KOPT-K1 (cell line): Measurements from ENCODE around the gene IQCM.
"Not testable (repeated sequence)": the region's sequence is repeated elsewhere in the genome, so short reads cannot be mapped to it uniquely, and the experiment has no call there.

Experiments used
- H3K27ac ChIP-seq: fragments of 200-600 bp; sonication (generic); 2 replicates; pipeline ENCODE4 v1.5.1; 2016; ENCODE audit warnings: antibody characterized with exemption, mild to moderate bottlenecking, low read depth, low read length; ENCODE audit not compliant: poor library complexity, severe bottlenecking
- H3K36me3 ChIP-seq: fragments of 200-600 bp; sonication (generic); 2 replicates; pipeline ENCODE4 v1.5.1; 2017; ENCODE audit warnings: antibody characterized with exemption, mild to moderate bottlenecking, low read length, moderate library complexity; ENCODE audit not compliant: insufficient read depth
- H3K9me3 ChIP-seq: fragments of 200-600 bp; sonication (generic); 2 replicates; pipeline ENCODE4 v1.5.1; 2017; ENCODE audit warnings: antibody characterized with exemption, low read length, mild to moderate bottlenecking; ENCODE audit not compliant: insufficient read depth, poor library complexity, severe bottlenecking

Gene IQCM

GRCh38 chr4:149441338-149441737 lies 374.3 kb downstream of the IQCM start:
- H3K36me3 ChIP-seq: no peaks in the 10 kb centered on the region
- no peak overlapping the region for H3K27ac ChIP-seq

GRCh38 chr4:149426461-149426860 lies 389.2 kb downstream of the IQCM start:
- Histone ChIP-seq H3K36me3 (no peaks in the 10 kb centered on the region), H3K9me3 (no peaks in the 10 kb centered on the region)

More at GRCh38 chr4:149441338-149441737, 374.3 kb downstream of the IQCM start:
- H3K9me3 ChIP-seq: no peaks in the 10 kb centered on the region

GRCh38 chr4:149409555-149409962 lies 406.1 kb downstream of the IQCM start:
- Histone ChIP-seq H3K9me3 (peaks cover 12% of the 10 kb centered on the region), H3K36me3 (no peaks in the 10 kb centered on the region), H3K27ac (no peak overlapping the region)

More at GRCh38 chr4:149426461-149426860, 389.2 kb downstream of the IQCM start:
- no peak overlapping the region for H3K27ac ChIP-seq

- H3K9me3 ChIP-seq: peaks cover 12% of the 10 kb centered on the region
- H3K27ac ChIP-seq: no peak overlapping the region
- no peaks in the 10 kb centered on the region for H3K36me3 ChIP-seq
Measured at GRCh38 chr4:149409146-149409545, 406.5 kb downstream of the IQCM start.

GRCh38 chr4:149404143-149404542 lies 411.5 kb downstream of the IQCM start:
- no peak overlapping the region for H3K27ac ChIP-seq
- H3K9me3 ChIP-seq: peaks cover 12% of the 10 kb centered on the region
- H3K36me3 ChIP-seq: no peaks in the 10 kb centered on the region

- peaks cover 12% of the 10 kb centered on the region for H3K9me3 ChIP-seq
- H3K36me3 ChIP-seq: no peaks in the 10 kb centered on the region
- H3K27ac ChIP-seq: no peak overlapping the region
Measured at GRCh38 chr4:149403081-149403480, 412.6 kb downstream of the IQCM start.

GRCh38 chr4:149398993-149399392 lies 416.6 kb downstream of the IQCM start:
- Histone ChIP-seq H3K9me3 (no peaks in the 10 kb centered on the region), H3K36me3 (no peaks in the 10 kb centered on the region), H3K27ac (no peak overlapping the region)

- H3K27ac ChIP-seq: no peak overlapping the region
- no peaks in the 10 kb centered on the region for H3K36me3 ChIP-seq
- no peaks in the 10 kb centered on the region for H3K9me3 ChIP-seq
Measured at GRCh38 chr4:149370785-149371420, 444.7 kb downstream of the IQCM start.

GRCh38 chr4:149370002-149370401 lies 445.6 kb downstream of the IQCM start:
- H3K9me3 ChIP-seq: no peaks in the 10 kb centered on the region
- no peak overlapping the region for H3K27ac ChIP-seq
- H3K36me3 ChIP-seq: no peaks in the 10 kb centered on the region

- H3K27ac ChIP-seq: no peak overlapping the region
- H3K36me3 ChIP-seq: no peaks in the 10 kb centered on the region
- no peaks in the 10 kb centered on the region for H3K9me3 ChIP-seq
Measured at GRCh38 chr4:149353241-149353640, 462.4 kb downstream of the IQCM start.

GRCh38 chr4:149349541-149349940 lies 466.1 kb downstream of the IQCM start:
- Histone ChIP-seq H3K27ac (no peak overlapping the region), H3K9me3 (no peaks in the 10 kb centered on the region)

GRCh38 chr4:149347139-149347538 lies 468.5 kb downstream of the IQCM start:
- H3K9me3 ChIP-seq: no peaks in the 10 kb centered on the region
- no peaks in the 10 kb centered on the region for H3K36me3 ChIP-seq
- H3K27ac ChIP-seq: no peak overlapping the region

More at GRCh38 chr4:149349541-149349940, 466.1 kb downstream of the IQCM start:
- H3K36me3 ChIP-seq: no peaks in the 10 kb centered on the region

- Histone ChIP-seq H3K9me3 (no peaks in the 10 kb centered on the region), H3K27ac (no peak overlapping the region), H3K36me3 (no peaks in the 10 kb centered on the region)
Measured at GRCh38 chr4:149345424-149345823, 470.2 kb downstream of the IQCM start.

- H3K9me3 ChIP-seq: no peaks in the 10 kb centered on the region
- no peaks in the 10 kb centered on the region for H3K36me3 ChIP-seq
- no peak overlapping the region for H3K27ac ChIP-seq
Measured at GRCh38 chr4:149344436-149344835, 471.2 kb downstream of the IQCM start.

GRCh38 chr4:149343614-149344013 lies 472.0 kb downstream of the IQCM start:
- Histone ChIP-seq H3K9me3 (no peaks in the 10 kb centered on the region), H3K27ac (no peak overlapping the region), H3K36me3 (no peaks in the 10 kb centered on the region)

- H3K27ac ChIP-seq, H3K36me3 ChIP-seq, H3K9me3 ChIP-seq: not testable (repeated sequence)
Measured at GRCh38 chr4:149341117-149341516, 474.5 kb downstream of the IQCM start.
